Measurements from ENCODE around the gene ZC2HC1B. TPM values are rescaled to one million over a fixed set of nuclear protein-coding genes. Genes with fewer than 3 reads are reported as not detected.

The ZC2HC1B gene
- total RNA-seq, 1 donor from 2014 or later = not detected

DNA sequence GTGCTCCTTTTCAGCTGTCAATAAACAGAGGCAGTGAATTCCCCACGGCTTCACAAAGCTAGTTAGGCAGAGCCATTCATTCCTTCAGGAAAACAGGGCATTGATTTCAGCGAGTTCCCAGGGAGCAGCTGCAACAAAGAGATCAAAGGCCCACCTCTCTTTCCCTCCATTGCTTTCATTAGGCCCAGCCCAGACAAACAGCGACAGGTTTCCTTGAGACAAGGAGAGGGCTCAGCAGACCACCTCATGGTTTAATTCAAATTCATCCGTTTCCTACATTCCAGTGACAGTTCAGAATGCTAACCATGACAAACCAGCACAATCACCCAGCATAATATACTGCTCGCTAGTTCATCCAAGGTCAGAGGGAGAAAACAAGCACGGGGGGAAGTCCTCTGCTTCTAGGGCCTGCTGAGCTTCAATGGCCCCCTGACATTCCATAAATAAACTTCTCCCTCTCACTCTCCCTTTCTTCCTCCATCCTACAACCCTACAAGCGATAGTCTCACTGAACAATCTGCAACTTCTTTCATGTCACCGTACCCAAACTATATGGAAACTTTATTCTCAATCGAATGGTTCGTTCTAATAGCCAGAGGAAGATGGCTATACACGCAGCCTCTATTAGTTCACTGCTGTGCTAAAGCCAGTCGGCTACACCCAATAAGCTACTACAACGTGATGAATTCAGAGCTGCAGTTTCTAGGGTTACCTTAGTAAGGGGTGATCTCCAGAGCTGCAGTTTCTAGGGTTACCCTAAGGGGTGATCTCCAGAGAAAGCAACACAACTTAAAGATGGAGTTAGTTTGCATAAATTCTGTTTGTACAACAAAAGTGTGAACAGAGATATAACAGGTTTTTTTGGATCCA is 109.1 kb downstream of the ZC2HC1B start:
- intact Hi-C loops (cut with micrococcal nuclease) = no loop called here
- DNase-seq (no peak), ATAC-seq (no peak)

DNA sequence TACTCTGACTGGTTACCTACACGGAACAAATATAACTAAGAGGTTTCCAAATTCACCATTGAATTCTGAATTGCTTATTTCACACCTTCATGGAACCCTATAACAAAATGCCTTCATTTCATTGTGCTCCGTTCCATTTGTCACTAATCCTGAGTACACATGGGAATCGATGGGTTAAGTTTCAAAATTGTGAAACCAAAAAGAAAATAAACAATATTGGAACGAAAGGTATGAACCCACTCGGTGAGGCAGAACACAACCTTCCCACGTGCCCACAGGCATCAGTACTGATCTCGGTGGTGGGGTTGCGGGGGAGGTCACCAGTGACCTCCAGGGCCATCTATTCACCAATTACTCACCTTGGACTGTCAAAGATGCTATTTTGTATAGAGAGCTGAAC is 109.8 kb downstream of the ZC2HC1B start:
- intact Hi-C loops (cut with micrococcal nuclease) = no loop called here

DNA sequence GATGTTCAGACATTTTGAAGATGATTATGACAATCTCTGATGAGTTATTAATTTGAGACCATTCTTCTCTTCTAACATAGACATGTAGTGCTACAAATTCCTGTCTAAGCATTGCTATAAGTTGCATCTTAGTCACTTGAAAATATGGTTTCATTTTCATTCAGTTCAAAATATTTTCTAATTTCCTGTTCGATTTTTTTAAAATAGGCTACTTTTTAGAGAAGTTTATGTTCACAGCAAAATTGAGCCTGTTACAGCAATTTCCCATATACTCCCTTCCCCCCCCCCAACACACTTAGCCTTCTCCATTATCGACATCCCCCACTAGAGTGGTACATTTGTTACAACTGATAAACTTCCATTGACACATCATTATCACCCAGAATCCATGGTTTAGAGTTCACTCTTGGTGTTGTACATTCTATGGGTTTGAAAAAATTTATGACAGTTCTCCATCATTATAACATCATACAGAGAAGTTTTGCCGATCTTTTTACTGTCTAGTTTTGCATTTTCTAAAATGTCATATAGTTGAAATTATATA is 112.6 kb downstream of the ZC2HC1B start:
- no peak for DNase-seq
- intact Hi-C loops (cut with micrococcal nuclease) = no loop called here
- ATAC-seq = no peak

More for the DNA sequence above, 109.8 kb downstream of the ZC2HC1B start:
- no peak for DNase-seq
- ATAC-seq = no peak

DNA sequence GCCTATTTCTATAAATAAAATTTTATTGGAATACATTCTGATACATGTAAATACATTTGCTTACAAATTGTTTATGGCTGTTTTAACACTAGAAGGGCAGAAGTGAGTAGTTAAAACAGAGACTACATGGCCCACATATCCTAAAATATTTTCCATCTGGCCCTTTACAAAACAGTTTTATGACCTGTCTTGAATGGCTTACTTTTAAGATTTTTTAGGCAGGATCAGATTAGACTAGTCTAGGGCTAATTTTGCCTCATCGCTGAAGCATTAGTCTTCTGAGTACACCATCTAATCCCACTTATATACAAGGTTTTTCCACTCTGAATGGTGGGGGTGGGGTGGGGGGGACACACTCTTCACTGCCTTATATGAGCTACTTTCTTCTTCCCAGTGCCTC is 116.6 kb downstream of the ZC2HC1B start:
- ATAC-seq = no peak
- intact Hi-C loops (cut with micrococcal nuclease) = no loop called here
- no peak for DNase-seq

DNA sequence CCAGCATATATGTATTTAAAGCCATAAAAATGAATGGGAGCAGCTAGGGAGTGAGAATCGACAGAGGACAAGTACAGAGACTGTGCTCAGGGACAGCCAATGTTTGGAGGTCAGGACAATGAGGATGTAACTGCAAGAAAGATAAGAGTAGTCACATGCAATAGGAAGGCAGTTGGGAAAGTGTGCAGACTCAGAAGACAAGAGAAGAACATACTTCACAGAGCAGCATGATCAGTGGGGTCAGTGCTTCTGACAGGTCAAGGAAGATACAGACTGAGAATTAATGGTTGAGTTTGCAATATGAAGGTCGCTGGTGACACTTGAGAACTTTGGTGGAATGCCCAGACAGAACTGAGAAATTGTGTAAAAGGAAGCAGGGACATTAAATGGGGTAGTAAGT is 118.7 kb downstream of the ZC2HC1B start:
- ATAC-seq (no peak), DNase-seq (no peak)
- intact Hi-C loops (cut with micrococcal nuclease) = no loop called here

DNA sequence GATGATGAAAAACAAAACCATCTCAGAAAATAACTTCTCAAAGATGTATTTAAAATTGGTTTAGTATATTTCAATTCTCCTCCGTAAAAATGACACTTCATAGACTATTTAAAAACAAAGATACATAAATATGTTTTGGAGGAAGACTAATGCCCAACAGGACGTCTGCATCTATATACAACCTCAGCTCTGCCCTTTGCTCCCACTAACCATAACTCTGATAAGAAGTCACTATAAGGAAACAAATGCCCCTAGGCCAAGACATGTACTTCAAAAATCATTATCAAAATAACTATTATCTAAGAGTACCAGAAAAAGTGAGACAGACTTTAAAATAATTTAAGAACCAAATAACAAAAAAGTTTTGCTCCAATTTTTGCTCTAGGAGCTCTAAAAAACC is 120.4 kb downstream of the ZC2HC1B start:
- intact Hi-C loops (cut with micrococcal nuclease) = no loop called here
- no peak for ATAC-seq
- no peak for DNase-seq

DNA sequence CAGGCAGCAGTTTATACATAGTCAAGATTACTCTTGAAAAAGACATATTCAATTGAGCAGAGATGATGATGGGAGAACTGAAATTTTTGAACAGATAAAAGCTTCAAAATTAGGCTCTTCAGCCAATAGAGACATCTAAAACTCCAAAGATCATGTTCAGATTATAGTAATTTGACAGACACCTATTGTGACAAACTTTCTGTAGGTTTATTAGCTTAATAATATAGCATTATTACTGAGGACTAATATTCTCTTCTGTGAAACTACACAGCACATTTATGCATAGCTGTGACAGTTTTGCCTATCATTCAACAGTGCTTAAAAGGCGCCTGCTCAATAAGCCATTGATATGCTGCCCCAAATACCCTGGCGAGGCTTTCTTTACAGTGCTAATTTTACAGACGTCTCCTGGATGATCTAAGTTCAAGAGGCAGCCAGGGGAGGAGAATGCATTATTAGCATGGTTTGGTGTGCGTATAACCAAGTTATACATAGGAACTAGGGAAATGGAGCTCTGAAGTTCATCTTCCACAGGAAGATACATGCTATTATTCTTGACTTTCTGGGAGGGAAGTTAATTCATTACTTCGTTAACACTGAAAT is 122.3 kb downstream of the ZC2HC1B start:
- intact Hi-C loops (cut with micrococcal nuclease) = no loop called here
- DNase-seq (no peak), ATAC-seq (peak; percentile 24)

Other genes starting within 250 kb of the ZC2HC1B start
- 88.1 TPM for gene PHACTR2, start 186.5 kb upstream of the ZC2HC1B start, total RNA-seq
- gene LTV1, start 21.1 kb upstream of the ZC2HC1B start, total RNA-seq = 12.6 TPM
- gene PLAGL1, start 143.8 kb downstream of the ZC2HC1B start, total RNA-seq = 10.9 TPM
- gene SF3B5, start 231.1 kb downstream of the ZC2HC1B start, total RNA-seq = 125 TPM

All from left ventricle myocardium superior (tissue), 1 donor.